IMR-90 (cell line): ENCODE results near the gene MARCOL. TPM values are rescaled to one million over a fixed set of nuclear protein-coding genes. Genes with fewer than 3 reads are reported as not detected.
"Not testable (repeated sequence)": the region's sequence is repeated elsewhere in the genome, so short reads cannot be mapped to it uniquely, and the experiment has no call there.

Experiments
- ATAC-seq: fragments of 200-7000 bp; cut with Tn5 transposase; 2 replicates; pipeline ENCODE4 v1.9.1; 2020; ENCODE audit warnings: low read depth, mild to moderate bottlenecking, moderate library complexity
- BruUV-seq: library from RNA; stranded (reverse); fragments of 400-500 nt; replicated peaks from 2 replicates; lab custom pipeline; 2021; lab: Mats Ljungman, UMichigan
- CTCF ChIA-PET: fragments of 300-600 bp; formaldehyde crosslinking; extraction: SDS; loops from one replicate; lab custom pipeline; 2021; ENCODE audit warnings: antibody characterized with exemption; lab: Yijun Ruan, JAX
- POLR2A ChIA-PET: fragments of 300-600 bp; sonication (Branson Sonifier 250); formaldehyde crosslinking; loops from one replicate; lab custom pipeline; 2022; ENCODE audit warnings: antibody characterized with exemption; ENCODE audit not compliant: unreplicated experiment; lab: Charles Lee
- DNase-seq: peaks from one replicate; pipeline ENCODE4 v3.0.0; 2013
- H2AFZ ChIP-seq: replicated peaks from 2 replicates; pipeline ENCODE3; 2013; ENCODE audit warnings: low read length, mild to moderate bottlenecking; ENCODE audit not compliant: poor library complexity
- H2AK5ac ChIP-seq: 2 replicates; pipeline ENCODE4 v1.6.1; 2013; ENCODE audit warnings: low read depth, low read length, inconsistent platforms
- H2AK9ac ChIP-seq: replicated peaks from 2 replicates; pipeline ENCODE3; 2013; ENCODE audit warnings: mild to moderate bottlenecking, low read depth, low read length, moderate library complexity; ENCODE audit not compliant: poor library complexity
- H2BK120ac ChIP-seq: 2 replicates; pipeline ENCODE4 v1.6.1; 2013; ENCODE audit warnings: low read depth, low read length, inconsistent platforms
- H2BK15ac ChIP-seq: 3 replicates; pipeline ENCODE4 v1.6.1; 2013; ENCODE audit warnings: low read depth, low read length, inconsistent platforms
- H2BK20ac ChIP-seq: 2 replicates; pipeline ENCODE4 v1.6.1; 2013; ENCODE audit warnings: low read depth, mild to moderate bottlenecking, inconsistent platforms, low read length, moderate library complexity
- H2BK5ac ChIP-seq: 2 replicates; pipeline ENCODE4 v1.6.1; 2013; ENCODE audit warnings: mild to moderate bottlenecking, low read depth, low read length, inconsistent platforms; ENCODE audit not compliant: poor library complexity, severe bottlenecking
- H3K14ac ChIP-seq: replicated peaks from 2 replicates; pipeline ENCODE4 v1.6.1; 2013; ENCODE audit warnings: low read depth, low read length, inconsistent platforms
- H3K18ac ChIP-seq: 2 replicates; pipeline ENCODE4 v1.6.1; 2013; ENCODE audit warnings: low read depth, low read length, control low read depth
- H3K23ac ChIP-seq: 2 replicates; pipeline ENCODE4 v1.6.1; 2013; ENCODE audit warnings: low read depth, low read length, inconsistent platforms
- H3K27ac ChIP-seq: 2 replicates; pipeline ENCODE4 v1.5.1; 2013; ENCODE audit warnings: mild to moderate bottlenecking, control low read depth, low read length; ENCODE audit not compliant: insufficient read depth
- H3K27me3 ChIP-seq: 2 replicates; pipeline ENCODE4 v1.6.1; 2013; ENCODE audit warnings: low read length; ENCODE audit not compliant: control insufficient read depth, insufficient read depth
- H3K36me3 ChIP-seq: 2 replicates; pipeline ENCODE4 v1.6.1; 2013; ENCODE audit warnings: low read length, mixed read lengths; ENCODE audit not compliant: control insufficient read depth, insufficient read depth
- H3K4ac ChIP-seq: 2 replicates; pipeline ENCODE4 v1.6.1; 2013; ENCODE audit warnings: low read depth, low read length, inconsistent platforms
- H3K4me1 ChIP-seq: 2 replicates; pipeline ENCODE4 v1.6.1; 2013; ENCODE audit warnings: low read length, mixed read lengths; ENCODE audit not compliant: control insufficient read depth, insufficient read depth
- H3K4me2 ChIP-seq: 2 replicates; pipeline ENCODE4 v1.6.1; 2013; ENCODE audit warnings: low read depth, mild to moderate bottlenecking, control low read depth, low read length, moderate library complexity
- H3K4me3 ChIP-seq: 2 replicates; pipeline ENCODE4 v1.5.1; 2013; ENCODE audit warnings: low read depth, mild to moderate bottlenecking, control low read depth, low read length, moderate library complexity; ENCODE audit not compliant: insufficient read depth
- H3K56ac ChIP-seq: 2 replicates; pipeline ENCODE4 v1.6.1; 2013; ENCODE audit warnings: low read length, inconsistent platforms; ENCODE audit not compliant: insufficient read depth; ENCODE audit errors: extremely low read depth
- H3K79me1 ChIP-seq, 2 experiments: 2 replicates each; pipeline ENCODE4 v1.6.1; 2013; ENCODE audit warnings: low read length in 2 of 2, inconsistent platforms in 1 of 2, low read depth in 1 of 2
- H3K9ac ChIP-seq: 2 replicates; pipeline ENCODE4 v1.6.1; 2013; ENCODE audit warnings: low read depth, low read length, control low read depth
- H3K9me1 ChIP-seq: 2 replicates; pipeline ENCODE4 v1.6.1; 2013; ENCODE audit warnings: low read length, inconsistent platforms; ENCODE audit not compliant: insufficient read depth
- H3K9me3 ChIP-seq: 2 replicates; pipeline ENCODE4 v1.6.1; 2013; ENCODE audit warnings: low read length; ENCODE audit not compliant: control insufficient read depth, insufficient read depth
- H4K20me1 ChIP-seq: 2 replicates; pipeline ENCODE4 v1.6.1; 2013; ENCODE audit warnings: low read length, inconsistent platforms; ENCODE audit not compliant: insufficient read depth
- H4K5ac ChIP-seq: 2 replicates; pipeline ENCODE4 v1.6.1; 2013; ENCODE audit warnings: mild to moderate bottlenecking, low read depth, low read length, control low read depth
- H4K8ac ChIP-seq, 2 experiments: 2 replicates each; pipeline ENCODE4 v1.6.1; 2013; ENCODE audit warnings: low read depth in 2 of 2, low read length in 2 of 2, control low read depth in 1 of 2, inconsistent platforms in 1 of 2
- H4K91ac ChIP-seq: 2 replicates; pipeline ENCODE4 v1.6.1; 2013; ENCODE audit warnings: low read depth, low read length, inconsistent platforms; ENCODE audit not compliant: insufficient read depth
- BHLHE40 ChIP-seq: fragments of 150-350 bp; IDR thresholded peaks from 2 replicates; pipeline ENCODE4 v1.6.1; 2016; ENCODE audit warnings: mild to moderate bottlenecking, low read depth, low read length
- CEBPB ChIP-seq: IDR thresholded peaks from 2 replicates; pipeline ENCODE4 v1.6.1; 2012; ENCODE audit warnings: low read depth, low read length, improper control_type of control experiment
- CHD1 ChIP-seq: IDR thresholded peaks from 2 replicates; pipeline ENCODE4 v1.6.1; 2012; ENCODE audit warnings: low read depth, low read length, improper control_type of control experiment
- MAFK ChIP-seq: IDR thresholded peaks from 2 replicates; pipeline ENCODE4 v1.6.1; 2012; ENCODE audit warnings: low read depth, low read length, improper control_type of control experiment
- MXI1 ChIP-seq: IDR thresholded peaks from 2 replicates; pipeline ENCODE4 v1.6.1; 2012; ENCODE audit warnings: low read depth, mild to moderate bottlenecking, low read length, moderate library complexity, borderline replicate concordance
- NFE2L2 ChIP-seq: fragments of 150-350 bp; IDR thresholded peaks from 2 replicates; pipeline ENCODE4 v1.6.1; 2016; ENCODE audit warnings: low read depth, mild to moderate bottlenecking, low read length
- RAD21 ChIP-seq: IDR thresholded peaks from 2 replicates; pipeline ENCODE4 v1.6.1; 2012; ENCODE audit warnings: low read length, improper control_type of control experiment
- RCOR1 ChIP-seq: IDR thresholded peaks from 2 replicates; pipeline ENCODE4 v1.6.1; 2012; ENCODE audit warnings: mild to moderate bottlenecking, low read length, improper control_type of control experiment; ENCODE audit not compliant: insufficient replicate concordance
- WGBS, 2 experiments: methylation state at CpG; one replicate each; pipeline versions ENCODE4 v1.1.5 to v1.1.7; 2013; ENCODE audit warnings: missing lambda C conversion rate in 2 of 2; ENCODE audit not compliant: insufficient read length in 1 of 2; ENCODE audit errors: extremely low coverage in 2 of 2; 5-methylcytosine and 5-hydroxymethylcytosine counted together
- dilution Hi-C: fragments of 300-500 bp; cut with HindIII; formaldehyde crosslinking; loops from one replicate; pipeline ENCODE4 v1.14.3; 2018; ENCODE audit warnings: low sequenced_read_pairs; ENCODE audit not compliant: unreplicated experiment
- in situ Hi-C: fragments of 300-500 bp; cut with MboI; formaldehyde crosslinking; loops from 3 replicates; pipeline ENCODE4 v1.14.3; 2019; ENCODE audit warnings: low sequenced_read_pairs, inconsistent platforms, mixed read lengths
- intact Hi-C: fragments of 100-400 bp; cut with micrococcal nuclease; formaldehyde crosslinking; loops from 2 replicates; pipeline ENCODE4 v1.10.0; 2022
- polyA plus RNA-seq, 3 experiments: library from polyadenylated mRNA; depleted of rRNA; stranded (reverse); fragments of >200 nt; gene quantifications; 2 replicates each; pipeline ENCODE4 v1.2.3, GENCODE V29; 2012; ENCODE audit warnings: low replicate concordance in 1 of 3
- total RNA-seq: library from RNA; depleted of rRNA; stranded (reverse); fragments of >200 nt; gene quantifications from 2 replicates; pipeline ENCODE4 v1.2.3, GENCODE V29; 2012
- TF ChIP-seq, protein P1 (sequence below): conservative IDR thresholded peaks from 2 replicates; pipeline ENCODE4 v1.5.1; 2012; ENCODE audit warnings: mild to moderate bottlenecking, low read depth, low read length, improper control_type of control experiment

The MARCOL gene
- total and polyA plus RNA-seq, 2 of the 4 experiments (the other 2 are of a cell fraction), result not detected

DNA sequence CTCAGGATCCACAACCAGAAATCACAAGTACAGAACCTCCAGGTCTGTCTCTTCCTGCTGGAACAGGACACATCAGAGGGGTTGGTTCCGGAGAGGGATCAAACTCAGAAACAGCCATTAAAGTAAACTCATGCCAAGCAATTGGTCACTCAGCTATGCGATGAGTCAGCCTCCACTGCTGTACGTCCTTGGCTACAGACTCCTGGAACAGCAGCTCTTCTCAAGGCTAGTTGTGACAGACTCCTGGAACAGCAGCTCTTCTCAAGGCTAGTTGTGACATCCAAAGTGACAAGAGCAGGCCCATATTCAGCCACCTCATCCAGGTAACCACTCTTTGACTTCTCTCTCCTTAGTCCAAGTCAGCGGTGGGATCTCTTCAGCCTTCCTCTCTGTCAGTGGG is 30.2 kb downstream of the MARCOL start, which contains the start of gene SPINK13:
TSS of gene SPINK13 (plus strand) at position 229 of the 400 bp plus-strand sequence. CDS start 1,279 bp downstream, outside the sequence.
- WGBS, 2 experiments, result no CpG with 5 or more reads among the region's 4 CpGs
- no peak within 1 kb of the TSS for H3K56ac ChIP-seq
- ChIA-PET CTCF (no interaction called here), POLR2A (no interaction called here)
- no peak within 1 kb of the TSS for H3K4me3 ChIP-seq
- H2BK20ac ChIP-seq, result no peak within 1 kb of the TSS
- H2AFZ ChIP-seq, result peak within 1 kb of the TSS; percentile 51
- H2BK5ac ChIP-seq, result no peak within 1 kb of the TSS
- H3K14ac ChIP-seq, result no peak within 1 kb of the TSS
- H2AK9ac ChIP-seq, result no peak within 1 kb of the TSS
- dilution Hi-C loops, result no loop called here
- no peak within 1 kb of the TSS for H2BK15ac ChIP-seq
- H3K23ac ChIP-seq, result no peak within 1 kb of the TSS
- H3K27ac ChIP-seq, result no peak within 1 kb of the TSS
- no peak within 1 kb of the TSS for H3K9ac ChIP-seq
- TF ChIP-seq CEBPB, result no peak
- TF ChIP-seq MAFK, result no peak
- TF ChIP-seq MXI1, result no peak
- TF ChIP-seq NFE2L2, result no peak
- no peak for TF ChIP-seq BHLHE40
- TF ChIP-seq RCOR1, result no peak
- TF ChIP-seq, protein P1, sequence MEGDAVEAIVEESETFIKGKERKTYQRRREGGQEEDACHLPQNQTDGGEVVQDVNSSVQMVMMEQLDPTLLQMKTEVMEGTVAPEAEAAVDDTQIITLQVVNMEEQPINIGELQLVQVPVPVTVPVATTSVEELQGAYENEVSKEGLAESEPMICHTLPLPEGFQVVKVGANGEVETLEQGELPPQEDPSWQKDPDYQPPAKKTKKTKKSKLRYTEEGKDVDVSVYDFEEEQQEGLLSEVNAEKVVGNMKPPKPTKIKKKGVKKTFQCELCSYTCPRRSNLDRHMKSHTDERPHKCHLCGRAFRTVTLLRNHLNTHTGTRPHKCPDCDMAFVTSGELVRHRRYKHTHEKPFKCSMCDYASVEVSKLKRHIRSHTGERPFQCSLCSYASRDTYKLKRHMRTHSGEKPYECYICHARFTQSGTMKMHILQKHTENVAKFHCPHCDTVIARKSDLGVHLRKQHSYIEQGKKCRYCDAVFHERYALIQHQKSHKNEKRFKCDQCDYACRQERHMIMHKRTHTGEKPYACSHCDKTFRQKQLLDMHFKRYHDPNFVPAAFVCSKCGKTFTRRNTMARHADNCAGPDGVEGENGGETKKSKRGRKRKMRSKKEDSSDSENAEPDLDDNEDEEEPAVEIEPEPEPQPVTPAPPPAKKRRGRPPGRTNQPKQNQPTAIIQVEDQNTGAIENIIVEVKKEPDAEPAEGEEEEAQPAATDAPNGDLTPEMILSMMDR, result no peak
- no peak for TF ChIP-seq CHD1
- TF ChIP-seq RAD21, result no peak
- H3K18ac ChIP-seq, result no peak within 1 kb of the TSS
- BruUV-seq, result no TSS peak
- no peaks in the 10 kb centered on the region for H3K4me1 ChIP-seq
- H2BK120ac ChIP-seq, result no peak within 1 kb of the TSS
- intact Hi-C loops, result no loop called here
- no peaks in the 10 kb centered on the region for H3K36me3 ChIP-seq
- H2AK5ac ChIP-seq, result no peak within 1 kb of the TSS
- H3K9me3 ChIP-seq, result no peaks in the 10 kb centered on the region
- no peak within 1 kb of the TSS for H4K8ac ChIP-seq
- H4K5ac ChIP-seq, result no peak within 1 kb of the TSS
- ATAC-seq (peak; percentile 71), DNase-seq (peak; percentile 64)
- no peaks in the 10 kb centered on the region for H3K9me1 ChIP-seq
- no peak within 1 kb of the TSS for H4K91ac ChIP-seq
- H3K4ac ChIP-seq, result no peak within 1 kb of the TSS
- H4K20me1 ChIP-seq, result no peaks in the 10 kb centered on the region
- no peaks in the 10 kb centered on the region for H3K79me1 ChIP-seq
- no peaks in the 10 kb centered on the region for H3K27me3 ChIP-seq
- in situ Hi-C loops, result no loop called here
- no peak within 1 kb of the TSS for H3K4me2 ChIP-seq

DNA sequence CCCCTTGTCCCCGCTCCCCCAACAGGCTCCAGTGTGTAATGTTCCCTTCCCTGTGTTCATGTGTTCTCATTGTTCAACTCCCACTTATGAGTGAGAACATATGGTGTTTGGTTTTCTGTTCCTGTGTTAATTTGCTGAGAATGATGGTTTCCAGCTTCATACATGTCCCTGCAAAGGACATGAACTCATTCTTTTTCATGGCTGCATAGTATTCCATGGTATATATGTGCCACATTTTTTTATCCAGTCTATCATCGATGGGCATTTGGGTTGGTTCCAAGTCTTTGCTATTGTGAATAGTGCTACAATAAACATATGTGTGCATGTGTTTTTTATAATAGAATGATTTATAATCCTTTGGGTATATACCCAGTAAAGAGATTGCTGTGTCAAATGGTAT is 36.8 kb downstream of the MARCOL start:
- in situ Hi-C loops, H3K9ac ChIP-seq, POLR2A ChIA-PET, H4K8ac ChIP-seq, H3K36me3 ChIP-seq, H4K20me1 ChIP-seq, BruUV-seq, H3K4ac ChIP-seq, H3K9me1 ChIP-seq, H2AFZ ChIP-seq, H3K4me3 ChIP-seq, H4K91ac ChIP-seq, H3K79me1 ChIP-seq, H2BK120ac ChIP-seq, dilution Hi-C loops, H3K56ac ChIP-seq, H3K23ac ChIP-seq, H2AK9ac ChIP-seq, CTCF ChIA-PET, H2BK20ac ChIP-seq, DNase-seq, H2AK5ac ChIP-seq, ATAC-seq, H3K9me3 ChIP-seq, H3K4me2 ChIP-seq, H2BK5ac ChIP-seq, H3K27me3 ChIP-seq, H4K5ac ChIP-seq, H3K14ac ChIP-seq, H2BK15ac ChIP-seq, H3K27ac ChIP-seq, H3K4me1 ChIP-seq, H3K18ac ChIP-seq: not testable (repeated sequence)
- no CpG with 5 or more reads among the region's 2 CpGs for WGBS, 2 experiments
- intact Hi-C loops, result loop anchor here (5.0 kb wide), 1 partner anchor 273 kb away; no protein-coding TSS in a partner anchor
